Liver (tissue), 9 donors: Measurements from ENCODE around the gene CDC42EP3. TPM values are rescaled to one million over a fixed set of nuclear protein-coding genes. Genes with fewer than 3 reads are reported as not detected.

Experiments used
- DNase-seq: peaks from one replicate; pipeline ENCODE4 v3.0.0-alpha.2; 2017; ENCODE audit warnings: low spot score
- H3K27ac ChIP-seq, 2 donors: one replicate each; pipeline ENCODE4 v1.7.0; 2013; ENCODE audit warnings: inconsistent platforms in 2 of 2, low read length in 2 of 2, control low read depth in 1 of 2, low read depth in 1 of 2, mild to moderate bottlenecking in 1 of 2
- H3K27me3 ChIP-seq, 4 donors: one replicate each; pipeline versions ENCODE4 v1.6.1 to v1.7.0; 2013; ENCODE audit warnings: low read length in 3 of 4, inconsistent platforms in 1 of 4, mild to moderate bottlenecking in 1 of 4, moderate library complexity in 1 of 4; ENCODE audit not compliant: control insufficient read depth in 4 of 4, insufficient read depth in 4 of 4
- H3K36me3 ChIP-seq, 4 donors: one replicate each; pipeline versions ENCODE4 v1.6.1 to v1.7.0; 2013; ENCODE audit warnings: low read length in 3 of 4, mild to moderate bottlenecking in 3 of 4, low read depth in 1 of 4, moderate library complexity in 1 of 4; ENCODE audit not compliant: control insufficient read depth in 4 of 4, insufficient read depth in 3 of 4
- H3K4me1 ChIP-seq, 4 donors: one replicate each; pipeline versions ENCODE4 v1.6.1 to v1.7.0; 2013; ENCODE audit warnings: low read length in 3 of 4, mild to moderate bottlenecking in 3 of 4, moderate library complexity in 1 of 4; ENCODE audit not compliant: control insufficient read depth in 4 of 4, insufficient read depth in 4 of 4
- H3K4me3 ChIP-seq, 3 donors: one replicate each; pipeline versions ENCODE4 v1.6.1 to v1.7.0; 2013; ENCODE audit warnings: low read length in 3 of 3, control low read depth in 1 of 3, low read depth in 1 of 3, mild to moderate bottlenecking in 1 of 3
- H3K9ac ChIP-seq, 2 donors: one replicate each; pipeline ENCODE4 v1.7.0; 2013; ENCODE audit warnings: low read length in 2 of 2, mild to moderate bottlenecking in 2 of 2, moderate library complexity in 2 of 2, control low read depth in 1 of 2, low read depth in 1 of 2
- H3K9me3 ChIP-seq, 4 donors: one replicate each; pipeline versions ENCODE4 v1.6.1 to v1.7.0; 2013; ENCODE audit warnings: low read length in 3 of 4; ENCODE audit not compliant: control insufficient read depth in 4 of 4
- ATF3 ChIP-seq: IDR thresholded peaks from 2 replicates; pipeline ENCODE4 v1.6.1; 2016; ENCODE audit warnings: antibody characterized with exemption
- CTCF ChIP-seq: fragments of 150-350 bp; IDR thresholded peaks from 2 replicates; pipeline ENCODE4 v1.5.1; 2017; ENCODE audit warnings: improper control_type of control experiment, low read depth, low read length; ENCODE audit not compliant: missing input control
- EGR1 ChIP-seq, 2 donors: IDR thresholded peaks; 2 replicates each; pipeline ENCODE4 v1.6.1; 2016 to 2018; ENCODE audit warnings: antibody characterized with exemption in 2 of 2, low read depth in 2 of 2
- FOXA1 ChIP-seq: IDR thresholded peaks from 2 replicates; pipeline ENCODE4 v1.6.1; 2016; ENCODE audit warnings: antibody characterized with exemption
- FOXA2 ChIP-seq: IDR thresholded peaks from 2 replicates; pipeline ENCODE4 v1.6.1; 2016; ENCODE audit warnings: antibody characterized with exemption
- HNF4G ChIP-seq: IDR thresholded peaks from 2 replicates; pipeline ENCODE4 v1.6.1; 2016; ENCODE audit warnings: antibody characterized with exemption
- JUND ChIP-seq, 2 donors: IDR thresholded peaks; 2 replicates each; pipeline ENCODE4 v1.6.1; 2016; ENCODE audit warnings: antibody characterized with exemption in 2 of 2
- REST ChIP-seq: IDR thresholded peaks from 2 replicates; pipeline ENCODE4 v1.6.1; 2016; ENCODE audit warnings: antibody characterized with exemption, mild to moderate bottlenecking
- RXRA ChIP-seq, 2 donors: IDR thresholded peaks; 2 replicates each; pipeline ENCODE4 v1.6.1; 2017 to 2018; ENCODE audit warnings: antibody characterized with exemption in 2 of 2, mild to moderate bottlenecking in 1 of 2
- SP1 ChIP-seq: IDR thresholded peaks from 2 replicates; pipeline ENCODE4 v1.6.1; 2018; ENCODE audit warnings: antibody characterized with exemption, mild to moderate bottlenecking
- TAF1 ChIP-seq: conservative IDR thresholded peaks from 2 replicates; pipeline ENCODE4 v1.6.1; 2016; ENCODE audit warnings: antibody characterized with exemption, mild to moderate bottlenecking
- YY1 ChIP-seq: IDR thresholded peaks from 2 replicates; pipeline ENCODE4 v1.6.1; 2016; ENCODE audit warnings: antibody characterized with exemption, mild to moderate bottlenecking
- ZBTB33 ChIP-seq: IDR thresholded peaks from 2 replicates; pipeline ENCODE4 v1.6.1; 2016; ENCODE audit warnings: antibody characterized with exemption
- WGBS: extraction: QIAGEN DNeasy Blood & Tissue Kit; methylation state at CpG from one replicate; pipeline ENCODE4 v1.1.7; 2013; 5-methylcytosine and 5-hydroxymethylcytosine counted together
- polyA plus RNA-seq, 2 donors: library from polyadenylated mRNA; stranded (reverse) in 1 of 2; unstranded in 1 of 2; fragments of 200-250 nt in 1 of 2; fragments of >200 nt in 1 of 2; fragmentation: Nextera tagmentation in 1 of 2; extraction: Ambion mirVana in 1 of 2; gene quantifications; one replicate each; pipeline versions ENCODE4 v1.2.1 to v1.2.3, GENCODE V29; 2013 to 2015
- total RNA-seq, 2 donors: library from RNA; depleted of rRNA; stranded (reverse); fragments of >200 nt; gene quantifications; one replicate each; pipeline ENCODE4 v1.2.3, GENCODE V29; 2014
- donor health status: healthy.
- donor health status: healthy.
- donor health status: healthy.
- donor health status: healthy.
- donor health status: healthy.

The CDC42EP3 gene
- total and polyA plus RNA-seq, 4 donors: 2.5 to 4.1 (median 3.3) TPM

GRCh38 chr2:37721201-37721560, 49.7 kb upstream of the CDC42EP3 start (continued):
- no peak for TF ChIP-seq ZBTB33

GRCh38 chr2:37720533-37721200, 49.2 kb upstream of the CDC42EP3 start:
- Histone ChIP-seq H3K4me3 (no peak overlapping the region), H3K36me3 (no peaks in the 10 kb centered on the region), H3K4me1 (no peaks in the 10 kb centered on the region), H3K27ac (no peak overlapping the region), H3K27me3 (no peaks in the 10 kb centered on the region), H3K9me3 (peaks cover 0 to 2% (median 0%) of the 10 kb centered on the region in 4 donors), H3K9ac (no peak overlapping the region)
- WGBS: 67% methylated on average over 6 of the region's 6 CpGs
- DNase-seq: no peak
- no peak for TF ChIP-seq HNF4G
- TF ChIP-seq ATF3: no peak
- TF ChIP-seq ZBTB33: no peak
- no peak for TF ChIP-seq YY1
- no peak for TF ChIP-seq RXRA (IDR thresholded peaks at IDR 0.05)
- TF ChIP-seq FOXA2: no peak
- TF ChIP-seq CTCF: no peak
- no peak for TF ChIP-seq SP1
- TF ChIP-seq FOXA1: no peak
- no peak for TF ChIP-seq TAF1
- TF ChIP-seq REST: no peak
- TF ChIP-seq JUND (IDR thresholded peaks at IDR 0.05): no peak
- no peak for TF ChIP-seq EGR1 (IDR thresholded peaks at IDR 0.05; ENCODE audit: low read depth in 2 of 2)
